Stimulated activated CD8-positive, alpha-beta memory T cell treated with anti-CD3 and anti-CD28 coated beads, Interleukin-2, amount 100 ng/mL, for 1 hour (primary cell): Measurements from ENCODE around the gene PRKAG2.

Source experiments
- DNase-seq, 2 donors: peaks; one replicate each; pipeline ENCODE4 v3.0.0-alpha.2; 2020; ENCODE audit warnings: low read depth in 2 of 2

The PRKAG2 gene

DNA sequence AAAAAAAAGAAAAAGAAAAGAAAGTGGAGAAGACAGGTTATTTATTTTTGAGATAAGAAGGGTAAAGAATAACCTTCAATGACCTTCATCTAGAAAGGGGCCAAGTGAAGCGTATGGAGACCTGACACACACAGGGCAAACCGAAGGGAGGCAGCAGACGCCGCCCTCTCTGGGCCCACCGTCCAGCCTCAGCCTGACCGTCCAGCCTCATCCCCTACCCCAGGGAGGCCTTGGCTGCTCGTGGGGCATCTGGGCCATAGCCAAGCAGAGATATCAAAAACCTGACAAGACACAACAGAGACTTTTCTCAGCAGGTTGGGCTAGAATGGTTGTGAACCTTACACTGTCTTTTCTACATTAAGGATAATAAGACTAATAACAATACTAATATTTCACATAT is 10.9 kb downstream of the PRKAG2 start:
- no peak for DNase-seq

DNA sequence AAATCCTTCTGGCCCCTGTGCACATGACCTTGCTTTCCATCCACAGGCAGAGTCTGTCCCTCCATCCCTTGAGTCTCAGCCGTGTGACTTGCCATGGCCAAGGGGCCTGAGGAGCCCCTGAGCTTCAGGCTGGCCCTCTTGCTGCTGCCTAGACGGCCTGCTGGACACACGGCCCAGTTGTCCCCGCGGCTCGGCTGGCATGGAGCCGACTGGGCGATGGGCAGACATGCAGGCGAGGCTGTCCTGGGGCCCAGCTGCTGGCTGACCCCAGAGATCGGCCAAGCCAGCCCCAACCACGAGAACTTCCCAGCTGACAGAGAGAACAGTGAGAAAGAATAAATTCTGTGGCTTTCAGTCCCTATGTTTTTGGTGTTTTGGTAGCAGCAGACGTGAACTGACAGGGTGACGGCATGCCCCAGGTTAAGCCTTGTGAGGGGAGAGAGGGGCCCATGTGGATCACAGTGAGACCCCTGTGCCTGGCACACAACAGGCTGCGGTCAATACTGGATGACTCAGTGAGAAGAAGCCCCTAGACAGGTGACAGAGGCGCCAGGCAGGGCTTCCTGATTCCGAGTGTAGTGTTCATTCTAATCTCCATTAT is 11.7 kb downstream of the PRKAG2 start:
- DNase-seq = no peak

DNA sequence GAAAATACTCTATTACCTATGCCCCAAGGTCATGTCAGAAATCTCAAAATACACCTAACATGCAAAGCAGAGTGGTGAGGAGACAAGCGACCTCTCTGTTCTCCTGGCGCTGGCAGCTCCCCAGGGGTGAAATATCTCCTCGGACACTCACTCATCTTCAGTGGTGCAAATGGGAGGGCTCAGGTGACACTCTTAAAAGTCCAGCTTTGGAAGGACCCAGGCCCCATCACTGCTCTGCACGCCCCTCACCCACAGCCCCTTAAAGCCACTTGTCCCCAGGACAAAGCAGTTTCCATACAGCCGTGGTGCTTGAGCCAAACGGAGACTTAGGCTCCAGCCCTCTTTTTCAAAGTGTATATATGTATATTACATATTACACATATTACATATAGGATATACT is 12.4 kb downstream of the PRKAG2 start:
- DNase-seq = no peak

DNA sequence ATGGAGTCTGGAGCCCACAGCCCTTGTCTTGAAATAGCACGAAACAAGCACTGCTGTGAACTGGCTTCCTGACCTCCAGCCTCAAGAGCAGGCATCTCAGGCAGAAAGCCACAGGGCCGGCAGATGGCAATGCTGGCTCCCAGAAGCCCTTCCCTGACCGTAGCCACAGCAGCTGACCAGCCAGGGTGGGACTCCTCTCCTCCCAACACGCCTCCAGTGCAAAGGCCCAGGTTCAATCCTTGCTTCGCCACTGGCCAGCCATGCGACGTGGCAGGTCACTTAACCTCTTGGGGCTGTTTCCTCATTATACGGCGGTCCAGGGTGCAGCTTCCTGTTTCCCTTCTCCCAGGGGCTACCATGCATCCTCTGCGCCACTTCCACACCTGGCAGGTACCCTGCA is 12.8 kb downstream of the PRKAG2 start:
- no peak for DNase-seq

DNA sequence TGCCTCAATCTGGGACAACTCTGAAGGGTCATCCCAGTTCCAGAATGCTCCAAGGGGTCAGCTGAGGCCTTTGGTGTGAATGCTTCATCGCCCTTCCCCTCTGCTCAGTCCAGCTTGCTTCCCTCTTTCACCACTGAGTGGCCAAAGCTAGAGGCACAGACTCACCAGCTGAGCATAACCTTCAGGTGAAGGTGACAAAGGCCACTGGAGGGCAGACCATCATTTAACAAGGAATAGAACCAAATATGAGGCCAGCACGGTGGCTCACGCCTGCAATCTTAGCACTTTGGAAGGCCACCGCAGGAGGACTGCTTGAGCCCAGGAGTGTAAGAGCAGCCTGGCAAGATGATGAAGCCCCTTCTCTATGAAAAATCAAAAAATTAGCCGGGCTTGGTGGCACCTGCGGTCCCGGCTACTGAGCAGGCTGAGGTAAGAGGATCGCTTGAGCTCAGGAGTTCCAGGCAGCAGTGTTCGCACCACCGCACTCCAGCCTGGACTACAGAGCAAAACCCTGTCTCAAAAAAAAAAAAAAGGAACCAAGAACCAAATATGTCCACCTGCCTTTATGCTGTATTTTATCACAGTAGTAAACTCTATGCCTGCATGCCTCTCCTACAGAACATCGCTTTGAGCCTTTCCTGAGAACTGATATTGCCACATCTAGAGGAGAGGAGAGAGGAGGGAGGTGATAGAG is 13.4 kb downstream of the PRKAG2 start:
- no peak for DNase-seq

DNA sequence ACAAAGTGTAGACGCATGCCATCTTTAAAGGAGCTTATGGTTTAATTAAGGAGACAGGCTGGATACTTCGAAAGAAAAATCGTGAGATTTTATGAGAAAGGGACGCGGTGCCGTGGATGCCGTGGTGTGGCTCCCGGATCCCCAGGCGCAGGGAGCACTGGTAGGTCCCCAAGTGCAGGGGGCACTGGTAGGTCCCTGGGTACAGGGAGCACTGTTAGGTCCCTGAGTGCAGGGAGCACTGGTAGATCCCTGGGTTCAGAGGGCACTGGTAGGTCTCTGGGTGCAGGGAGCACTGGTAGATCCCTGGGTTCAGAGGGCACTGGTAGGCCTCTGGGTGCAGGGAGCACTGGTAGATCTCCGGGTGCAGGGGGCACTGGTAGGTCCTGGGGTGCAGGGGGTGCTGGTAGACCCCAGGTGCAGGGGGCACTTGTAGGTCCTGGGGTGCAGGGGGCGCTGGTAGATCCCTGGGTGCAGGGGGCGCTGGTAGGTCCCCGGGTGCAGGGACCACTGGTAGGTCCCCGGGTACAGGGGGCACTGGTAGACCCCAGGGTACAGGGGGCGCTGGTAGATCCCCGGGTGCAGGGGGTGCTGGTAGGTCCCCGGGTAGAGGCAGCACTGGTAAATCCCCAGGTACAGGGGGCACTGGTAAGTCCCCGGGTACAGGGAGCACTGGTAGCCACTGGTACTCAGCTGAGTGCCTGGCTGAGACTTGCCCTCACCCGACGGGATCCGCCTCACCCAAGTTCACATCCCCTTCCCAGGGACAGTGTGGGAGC is 14.1 kb downstream of the PRKAG2 start:
- DNase-seq = no peak

DNA sequence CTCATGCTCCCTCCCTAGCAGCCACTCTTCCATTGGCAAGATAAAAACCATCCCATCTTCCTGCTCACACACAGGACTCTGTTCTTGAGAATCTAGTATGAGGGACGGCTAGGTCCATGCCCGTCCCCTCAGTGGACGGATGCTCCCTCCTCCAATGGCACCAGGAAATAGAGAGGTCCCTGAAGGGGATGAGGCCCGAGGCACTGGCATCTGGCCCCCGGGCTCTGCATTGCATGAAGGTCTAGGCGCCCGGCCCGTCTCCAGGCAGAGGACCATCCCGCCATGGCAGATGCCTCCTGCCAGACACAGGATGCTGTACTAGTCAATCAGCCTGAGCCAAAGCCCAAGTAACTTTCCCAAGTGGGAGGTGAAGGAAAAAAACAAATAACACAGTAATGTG is 15.0 kb downstream of the PRKAG2 start:
- no peak for DNase-seq

DNA sequence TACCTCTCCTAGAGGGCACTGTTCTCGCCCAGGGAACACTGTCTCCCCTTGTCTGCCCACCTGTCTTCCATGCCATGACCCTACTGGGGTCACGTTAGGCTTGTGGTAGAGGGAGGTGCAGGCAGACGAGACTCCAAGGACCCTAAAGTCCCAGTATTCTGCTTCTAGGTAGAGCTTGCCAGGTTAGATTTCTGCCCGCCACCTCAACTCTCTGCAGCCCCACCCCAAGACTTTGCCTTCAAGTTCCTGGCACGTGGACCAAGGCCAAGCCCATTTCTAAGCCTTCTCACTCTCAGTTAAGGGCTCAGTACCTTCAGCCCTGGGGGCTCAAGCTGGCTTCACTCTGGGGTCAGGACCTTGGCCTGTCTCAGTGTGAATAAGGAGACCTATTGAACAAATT is 16.1 kb downstream of the PRKAG2 start:
- no peak for DNase-seq

DNA sequence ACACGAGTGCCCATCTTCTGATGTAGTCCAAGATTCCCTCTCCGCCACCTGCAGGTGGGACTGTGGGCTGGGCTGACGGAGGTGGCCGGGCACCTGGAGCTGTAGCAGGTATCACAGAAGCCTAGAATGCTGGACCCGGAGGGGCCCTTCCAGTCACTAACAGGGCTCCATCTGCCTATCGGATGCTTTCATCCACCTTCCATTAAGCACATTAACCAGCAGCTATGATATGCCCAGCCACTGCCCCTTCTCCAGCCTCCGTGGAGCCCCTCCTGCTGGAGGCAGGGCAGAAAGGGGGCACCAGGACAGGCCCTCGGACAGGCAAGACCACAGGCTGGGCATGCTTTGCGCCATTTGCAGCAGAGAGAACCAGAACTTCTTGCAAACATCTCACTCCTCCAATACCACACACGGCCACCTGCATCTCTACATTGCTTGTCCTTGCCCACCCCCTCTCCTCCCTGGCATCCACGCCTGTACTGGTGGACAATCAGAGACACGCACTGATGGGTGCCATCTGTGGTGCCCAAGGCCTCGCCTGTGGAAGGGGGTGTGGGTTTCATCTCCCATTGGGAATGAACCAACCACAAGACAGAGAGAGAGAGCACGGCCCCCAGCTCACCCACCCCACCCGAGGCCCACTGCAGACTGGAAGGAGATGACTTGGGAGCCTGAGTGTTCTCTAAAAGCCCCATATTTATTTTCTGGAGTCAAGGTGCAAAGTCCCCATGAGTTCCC is 16.8 kb downstream of the PRKAG2 start:
- no peak for DNase-seq

DNA sequence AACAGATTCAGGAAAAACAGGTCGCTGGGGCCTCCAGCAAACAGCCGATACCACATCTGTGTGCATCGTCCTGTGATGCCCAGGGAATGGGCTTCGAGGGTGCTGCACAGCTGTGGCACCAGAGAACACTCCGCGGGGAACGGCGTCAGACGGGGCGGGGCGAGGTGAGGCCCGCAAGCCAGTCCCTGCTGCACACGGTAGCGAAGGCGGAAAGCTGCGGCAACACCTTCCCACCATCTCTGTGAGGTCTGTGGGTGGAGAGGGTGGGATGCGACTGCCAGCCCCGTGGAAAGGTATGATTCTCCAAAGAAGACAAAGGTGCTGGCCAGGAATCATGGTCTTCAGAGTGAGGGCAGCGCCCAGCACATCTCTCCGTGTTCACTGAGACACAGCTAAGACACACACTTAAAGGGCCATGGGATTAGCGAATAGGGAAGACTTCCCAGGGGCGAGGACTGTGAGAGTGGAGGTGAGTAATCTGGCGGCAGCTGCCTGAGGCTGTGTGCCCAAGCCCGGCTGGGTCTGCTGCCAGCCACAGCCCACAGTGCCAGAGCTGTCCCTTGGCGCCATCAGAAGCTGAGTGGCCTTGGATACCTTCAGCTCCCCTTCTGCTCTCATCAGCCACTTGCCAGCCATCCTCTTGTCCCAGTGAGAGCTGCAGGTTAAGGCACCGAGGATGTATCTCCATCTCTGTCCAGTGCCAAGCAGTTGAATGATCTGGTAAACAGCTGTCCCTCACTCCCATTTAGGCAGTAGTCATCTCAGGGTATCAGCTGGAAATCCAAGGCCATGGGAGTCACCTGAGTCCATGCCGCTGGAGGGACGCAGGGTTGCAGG is 17.6 kb downstream of the PRKAG2 start:
- no peak for DNase-seq

DNA sequence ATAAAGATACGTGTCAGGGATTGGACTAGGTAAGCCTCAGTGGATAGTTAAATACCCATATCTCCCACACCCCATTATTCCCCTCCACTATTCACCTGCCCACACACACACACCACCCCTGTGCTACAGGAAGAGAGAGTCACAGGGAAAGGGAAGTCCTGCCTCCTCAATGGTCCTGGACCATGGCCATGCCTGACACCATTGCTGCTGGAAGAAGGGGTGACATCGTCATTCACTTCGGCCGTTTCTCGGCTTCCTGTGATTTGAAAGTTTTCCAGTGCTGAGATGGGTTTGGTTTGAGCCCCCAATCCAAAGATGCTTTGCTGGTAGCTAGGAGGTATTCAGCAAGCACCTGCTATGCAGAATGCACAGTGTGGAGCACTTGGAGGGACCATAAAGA is 18.5 kb downstream of the PRKAG2 start:
- DNase-seq = no peak

DNA sequence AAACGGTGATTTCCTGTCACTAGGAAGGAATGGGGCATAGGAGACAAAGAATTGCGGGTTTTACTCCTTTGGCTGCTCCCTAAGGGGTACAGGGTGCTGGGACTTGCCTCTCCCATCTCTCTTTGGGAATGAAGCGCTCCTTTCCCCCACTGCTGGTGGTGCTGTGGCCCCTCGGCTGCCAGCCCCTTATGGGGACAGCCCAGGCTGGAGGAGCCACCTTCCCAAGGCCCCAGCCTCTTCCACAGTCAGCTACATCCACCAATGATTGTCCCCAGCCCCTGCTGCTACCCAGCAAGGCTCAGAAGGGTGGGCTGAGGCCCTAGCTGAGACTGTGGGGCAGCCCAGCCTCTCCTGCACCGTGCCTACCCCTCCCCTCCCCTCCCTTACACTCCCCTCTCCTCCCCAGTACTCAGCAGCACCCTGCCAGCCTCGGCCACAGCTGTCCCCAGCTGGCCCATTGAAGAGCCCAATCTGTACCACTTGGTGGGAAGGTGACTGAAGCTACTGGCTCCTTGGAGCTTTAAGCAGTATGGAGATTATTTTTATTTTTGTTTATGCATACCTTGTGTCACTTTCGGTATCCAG is 19.0 kb downstream of the PRKAG2 start:
- no peak for DNase-seq

DNA sequence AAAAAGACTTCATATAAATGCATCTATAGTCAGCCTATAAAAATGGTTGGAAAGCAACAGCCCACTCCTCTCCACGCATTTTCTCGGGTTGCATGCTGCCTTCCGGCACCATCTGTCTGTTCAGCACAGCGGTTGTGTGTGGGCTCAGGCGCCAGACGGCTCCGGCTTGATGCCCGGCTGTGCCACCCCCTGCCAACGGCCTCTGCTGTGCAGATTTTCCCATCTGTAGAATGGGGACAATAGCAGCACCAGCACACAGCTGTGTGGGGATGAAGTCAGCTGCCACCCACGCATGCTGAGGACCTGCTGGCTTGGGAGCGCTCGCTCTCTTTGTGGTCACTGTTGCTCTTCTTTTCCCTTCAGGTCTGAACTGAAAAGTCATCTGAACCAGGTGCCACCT is 19.5 kb downstream of the PRKAG2 start:
- DNase-seq = no peak

DNA sequence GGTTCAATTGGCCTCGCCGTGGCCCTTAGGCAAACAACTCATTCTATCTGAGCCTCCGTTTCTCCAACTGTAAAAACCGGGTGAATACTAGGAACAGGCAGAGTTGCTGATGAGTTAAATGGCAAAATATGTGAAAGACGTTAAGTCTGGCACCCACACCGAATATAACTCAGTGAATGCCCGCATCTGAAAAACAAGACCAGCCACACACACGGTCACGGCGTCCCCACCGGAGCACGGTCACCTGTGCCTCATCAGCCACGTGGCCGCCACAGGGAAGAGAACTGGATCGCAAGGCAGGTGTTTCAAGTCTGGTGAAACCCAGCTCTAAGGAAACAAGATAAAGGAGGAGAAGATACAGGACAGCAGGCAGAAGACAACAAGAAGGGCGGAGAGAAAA is 20.4 kb downstream of the PRKAG2 start:
- DNase-seq = no peak

DNA sequence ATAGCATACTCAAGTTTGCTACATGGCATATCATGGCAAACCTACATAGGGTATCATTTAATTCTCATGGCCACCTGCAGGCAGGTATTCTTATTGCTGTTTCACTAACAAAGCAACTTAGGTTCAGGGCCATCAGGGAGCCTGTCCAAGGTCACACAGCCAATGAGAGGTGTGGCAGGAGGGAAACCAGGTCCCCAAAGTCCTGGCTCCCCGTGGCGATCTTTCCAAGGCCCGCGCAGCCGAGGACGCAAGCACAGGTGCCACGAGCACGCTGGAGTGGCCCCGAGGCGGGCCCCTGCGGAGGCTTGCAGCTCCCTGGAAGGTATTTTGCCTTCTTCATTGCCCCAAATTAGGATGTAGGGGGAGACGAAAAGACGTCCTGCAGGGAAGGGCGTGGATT is 20.8 kb downstream of the PRKAG2 start:
- DNase-seq = no peak

DNA sequence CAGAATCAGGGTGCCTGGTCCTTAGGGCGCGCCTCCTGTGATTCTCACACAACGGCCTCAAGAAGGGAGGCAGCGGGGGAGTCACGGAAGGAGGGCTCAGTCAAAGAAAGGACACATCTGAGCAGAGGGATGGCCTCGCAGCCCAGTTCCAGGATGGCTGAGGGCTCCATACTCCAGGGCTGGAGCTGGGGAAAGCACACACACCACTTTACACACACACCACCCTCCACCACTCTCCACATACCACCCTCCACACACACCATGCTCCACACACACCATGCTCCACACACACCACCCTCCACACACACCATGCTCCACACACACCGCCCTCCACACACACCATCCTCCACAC is 22.2 kb downstream of the PRKAG2 start:
- no peak for DNase-seq

DNA sequence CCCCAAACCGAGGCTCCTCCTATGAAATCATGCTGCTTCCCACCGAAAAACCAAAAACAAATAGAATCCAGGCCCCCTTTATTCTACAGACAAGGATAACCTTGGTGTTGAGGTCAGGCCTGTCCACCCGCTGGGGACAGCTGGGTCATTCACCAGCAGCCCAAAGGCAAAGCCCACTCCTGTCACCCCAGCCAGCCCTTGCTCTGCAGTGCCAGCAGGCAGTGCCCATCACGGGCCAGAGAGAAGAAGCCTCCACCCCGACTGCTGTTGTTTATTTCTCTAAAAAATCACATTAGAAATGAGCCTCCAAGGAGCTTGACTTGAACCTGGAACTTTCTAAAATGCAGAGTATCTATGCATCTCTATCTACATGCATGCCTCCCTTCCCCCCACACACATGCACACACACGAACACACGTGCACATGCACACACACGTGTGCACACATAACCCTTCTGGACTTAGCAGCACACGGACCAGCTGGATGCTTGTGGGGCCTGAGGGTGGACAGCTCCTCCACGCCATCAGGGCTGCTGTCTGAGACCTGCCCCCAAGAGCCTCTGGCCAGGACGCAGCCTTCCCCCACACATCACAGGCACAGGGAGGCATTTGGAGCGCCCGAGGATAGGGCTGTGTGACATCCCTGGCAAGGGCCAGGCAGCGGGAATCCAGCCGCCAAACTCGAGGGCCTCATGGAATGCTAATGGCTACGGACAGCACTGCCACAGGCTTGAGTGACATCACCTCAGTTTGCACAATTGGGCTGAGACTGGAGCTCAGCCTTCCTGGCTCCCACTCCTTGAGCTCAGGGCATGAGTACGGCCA is 22.8 kb downstream of the PRKAG2 start:
- no peak for DNase-seq

DNA sequence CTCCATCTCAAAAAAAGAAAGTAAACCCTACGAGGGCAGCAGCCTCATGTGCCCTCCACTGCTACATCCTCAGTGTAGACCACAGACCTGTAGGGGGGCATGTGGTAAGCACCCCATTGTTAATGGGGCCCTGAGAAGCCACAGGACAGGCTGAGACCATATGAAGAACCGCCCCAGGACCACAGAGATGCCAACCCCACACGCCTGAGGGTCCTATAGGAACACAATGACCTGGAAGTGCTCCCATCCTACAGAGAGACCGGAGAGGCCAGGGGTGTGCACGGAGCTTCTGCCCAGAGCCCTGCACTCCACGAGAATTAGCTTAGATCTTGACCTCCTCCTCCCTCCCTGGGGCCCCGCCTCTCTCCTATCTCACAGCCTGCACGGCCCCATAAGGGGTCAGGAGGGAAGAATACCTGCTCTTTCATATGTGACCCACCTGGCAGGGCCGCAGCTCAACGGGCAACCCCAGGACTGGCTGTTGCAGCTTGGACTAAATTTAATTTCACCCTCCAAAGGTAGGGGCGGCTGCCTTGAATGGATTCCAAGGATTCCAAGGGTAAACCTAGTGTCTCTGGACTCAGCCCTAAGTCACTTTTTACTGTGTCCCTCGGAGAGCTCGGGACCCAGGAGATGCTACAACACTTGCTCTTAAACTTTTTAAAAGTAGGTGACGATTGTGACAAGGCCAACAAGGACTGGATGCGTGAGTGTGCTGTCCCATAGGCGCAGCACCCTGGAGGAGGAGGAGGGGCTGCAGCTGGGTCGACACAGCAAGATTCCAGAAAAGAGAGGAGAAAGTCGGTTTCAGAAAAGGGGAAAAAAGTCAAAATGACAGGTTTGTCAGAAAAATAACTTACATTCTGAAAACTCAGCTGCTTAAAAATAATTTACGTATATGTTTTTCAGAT is 24.2 kb downstream of the PRKAG2 start:
- DNase-seq = no peak

DNA sequence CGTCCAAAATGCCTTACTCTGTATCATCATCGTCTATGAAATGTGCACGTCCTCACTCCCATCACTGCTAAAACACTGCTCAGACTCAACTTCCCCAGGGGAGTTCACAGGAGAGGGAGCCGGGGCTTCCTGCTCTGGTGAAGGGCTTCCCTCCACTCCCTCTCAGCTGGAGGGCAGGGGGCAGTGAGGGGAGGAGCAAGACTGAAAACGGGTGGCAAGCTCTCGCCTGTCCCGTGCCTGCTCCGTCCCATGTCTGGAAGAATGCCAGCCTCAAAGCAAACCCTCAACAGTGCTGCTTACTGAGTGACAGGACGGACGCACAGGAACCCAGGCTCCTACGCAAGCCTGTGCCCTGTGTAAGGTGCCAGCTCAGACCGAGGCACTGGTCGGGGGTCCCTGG is 25.1 kb downstream of the PRKAG2 start:
- no peak for DNase-seq
